DMS114 treated with DMSO at 0.1 percent for 48 hours (cell line): ENCODE data around the gene CD38.
"Not testable (repeated sequence)": the region's sequence is repeated elsewhere in the genome, so short reads cannot be mapped to it uniquely, and the experiment has no call there.

ENCODE experiments used
- DNase-seq: peaks from one replicate; lab custom pipeline; 2025; ENCODE audit not compliant: unreplicated experiment; lab: John Stamatoyannopoulos, UW

Gene CD38

DNA sequence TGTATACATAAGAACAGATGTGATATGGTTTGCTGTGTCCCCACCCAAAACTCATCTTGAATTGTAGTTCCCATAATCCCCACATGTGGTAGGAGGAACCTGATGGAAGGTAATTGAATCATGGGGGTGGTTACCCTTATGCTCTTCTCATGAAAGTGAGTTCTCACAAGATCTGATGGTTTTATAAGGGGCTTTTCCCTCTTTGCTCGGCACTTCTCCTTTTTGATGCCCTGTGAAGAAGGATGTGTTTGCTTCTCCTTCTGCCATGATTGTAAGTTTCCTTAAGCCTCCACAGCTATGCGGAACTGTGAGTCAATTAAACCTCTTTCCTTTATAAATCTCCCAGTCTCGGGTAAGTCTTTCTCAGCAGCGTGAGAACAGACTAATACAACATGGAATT is 83.1 kb downstream of the CD38 start:
- DNase-seq = not testable (repeated sequence)

DNA sequence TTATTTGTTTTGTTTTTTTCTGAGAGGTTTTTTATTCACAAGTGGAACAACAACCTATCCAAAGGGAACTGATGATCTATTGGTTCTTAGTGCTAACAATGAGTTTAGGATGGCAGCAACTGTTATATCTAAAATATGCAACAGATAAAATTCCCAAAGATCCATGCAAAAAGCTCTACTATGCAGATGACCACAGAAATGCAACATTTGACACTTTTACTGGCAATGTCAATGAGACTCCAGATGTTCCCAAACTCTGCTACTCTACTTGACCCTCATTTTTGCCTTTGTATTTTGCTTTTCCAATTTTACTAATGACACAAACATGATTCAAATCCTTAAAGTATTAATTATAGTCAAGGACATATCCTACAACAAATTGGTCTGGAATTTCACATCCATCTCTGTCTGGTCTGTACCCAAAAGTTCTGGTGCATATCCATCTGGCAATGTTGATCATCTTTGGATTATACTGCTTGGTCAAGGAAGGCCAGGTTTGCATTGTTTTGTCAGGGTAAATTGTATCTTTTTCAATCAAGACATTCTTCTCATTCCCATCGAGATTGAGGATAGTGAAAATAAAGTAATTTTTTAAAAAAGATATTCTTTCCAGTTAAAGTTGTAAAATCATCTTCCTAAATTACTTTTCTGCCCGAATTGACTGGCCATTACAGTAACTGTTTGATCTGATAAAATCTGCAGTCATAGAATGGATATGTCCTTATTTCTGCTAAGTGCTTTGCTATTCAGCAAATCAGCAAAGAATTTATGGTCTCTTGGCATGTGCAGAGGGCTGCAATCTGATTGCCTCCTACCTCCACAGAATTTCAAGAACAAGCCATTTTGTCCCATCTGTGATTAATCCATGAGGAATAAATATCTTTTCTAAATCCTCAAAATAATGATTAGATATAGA is 86.8 kb downstream of the CD38 start:
- no peak for DNase-seq

DNA sequence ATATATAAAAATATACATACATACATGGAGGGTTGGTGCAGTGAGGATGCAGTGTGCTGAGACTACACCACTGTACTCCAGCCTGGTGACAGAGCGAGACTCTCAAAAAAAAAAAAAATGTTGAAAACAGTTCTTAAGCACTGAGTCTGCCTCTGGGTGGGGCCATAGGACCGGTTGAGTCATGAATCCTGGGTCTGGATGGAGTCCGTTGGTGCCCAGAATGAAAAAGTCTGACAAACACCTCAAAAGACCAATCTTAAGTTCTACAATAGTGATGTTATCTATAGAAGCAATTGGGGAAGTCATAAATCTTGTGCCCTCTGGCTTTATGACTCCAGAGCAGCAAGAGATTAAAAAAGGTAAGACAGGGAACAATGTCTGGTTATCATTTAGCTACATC is 90.0 kb downstream of the CD38 start:
- no peak for DNase-seq

DNA sequence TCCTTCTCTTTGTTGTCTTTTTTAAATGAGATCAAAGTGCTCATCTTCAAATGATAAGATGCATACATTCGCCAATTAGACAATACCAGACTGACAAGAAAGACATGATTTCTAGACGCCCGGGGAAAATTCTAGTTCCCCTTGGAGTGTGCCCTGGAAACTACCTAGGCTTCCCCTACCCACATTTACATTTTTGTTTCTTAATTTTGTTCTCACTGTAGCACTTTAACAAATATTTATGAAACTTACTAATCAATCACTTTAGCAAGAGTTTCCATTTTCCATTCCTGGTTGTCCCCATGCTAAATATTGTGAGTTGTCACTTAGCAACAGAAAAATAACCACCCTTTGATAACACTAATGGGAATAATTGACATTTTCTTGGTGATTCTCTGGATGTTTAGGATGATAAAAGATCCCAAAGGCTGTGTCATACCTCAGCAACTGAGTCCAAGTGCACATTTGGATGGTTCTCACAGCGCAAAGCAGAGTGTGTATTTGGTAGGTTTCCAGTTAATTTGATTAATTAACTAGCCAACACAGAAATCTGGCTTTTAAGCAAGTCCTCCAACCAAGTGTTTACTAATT is 90.8 kb downstream of the CD38 start:
- DNase-seq = no peak

DNA sequence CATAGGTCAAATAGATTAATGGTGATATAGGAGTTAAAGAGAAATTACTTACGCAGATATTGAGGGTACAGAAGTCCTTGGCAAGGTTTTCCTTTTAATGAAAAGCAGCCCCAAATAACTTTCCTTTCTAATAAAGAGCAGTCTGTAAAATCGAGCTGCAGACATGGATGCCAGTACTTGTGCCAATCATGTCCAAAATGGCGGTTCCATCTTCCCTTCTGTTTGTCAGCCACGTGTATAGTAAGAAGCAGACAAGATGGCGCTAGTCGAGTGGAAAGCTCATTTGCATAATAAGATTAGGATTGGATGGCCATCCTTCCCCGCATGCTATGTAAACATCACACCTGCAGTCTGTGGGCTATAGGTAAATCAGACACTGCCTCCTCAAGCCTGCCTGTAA is 92.0 kb downstream of the CD38 start:
- no peak for DNase-seq

DNA sequence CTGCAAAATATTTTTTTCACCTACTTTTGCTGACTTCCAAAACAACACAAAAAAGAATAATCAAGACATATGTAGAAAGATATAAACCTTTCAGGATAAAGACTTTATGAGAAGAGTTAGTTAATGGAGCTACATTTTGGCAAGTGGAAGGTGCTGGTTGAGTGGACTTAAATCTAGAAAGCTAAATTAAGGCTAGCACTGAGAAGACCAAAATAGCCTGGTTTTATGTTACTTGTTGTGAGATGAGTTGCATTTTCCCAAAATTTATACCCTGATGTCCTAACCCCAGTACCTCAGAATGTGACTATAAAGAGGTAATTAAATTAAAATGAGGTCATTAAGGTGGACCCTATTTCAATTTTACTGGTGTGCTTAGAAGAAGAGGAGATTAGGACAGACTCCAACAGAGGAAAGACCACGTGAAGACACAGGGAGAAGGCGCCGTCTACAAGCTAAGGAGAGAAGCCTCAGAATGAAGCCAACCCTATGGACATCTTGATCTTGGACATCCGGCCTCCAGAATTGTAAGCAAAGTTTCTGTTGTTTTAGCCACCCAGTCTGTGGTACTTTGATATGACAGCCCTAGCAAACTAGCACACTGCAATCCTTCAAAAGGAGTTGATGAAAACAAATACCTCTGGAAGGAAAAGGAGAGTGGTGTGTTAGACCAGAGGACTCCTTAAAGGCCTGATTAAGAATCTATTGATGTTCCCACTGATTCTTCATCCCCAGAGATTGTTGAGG is 93.0 kb downstream of the CD38 start:
- DNase-seq = no peak

DNA sequence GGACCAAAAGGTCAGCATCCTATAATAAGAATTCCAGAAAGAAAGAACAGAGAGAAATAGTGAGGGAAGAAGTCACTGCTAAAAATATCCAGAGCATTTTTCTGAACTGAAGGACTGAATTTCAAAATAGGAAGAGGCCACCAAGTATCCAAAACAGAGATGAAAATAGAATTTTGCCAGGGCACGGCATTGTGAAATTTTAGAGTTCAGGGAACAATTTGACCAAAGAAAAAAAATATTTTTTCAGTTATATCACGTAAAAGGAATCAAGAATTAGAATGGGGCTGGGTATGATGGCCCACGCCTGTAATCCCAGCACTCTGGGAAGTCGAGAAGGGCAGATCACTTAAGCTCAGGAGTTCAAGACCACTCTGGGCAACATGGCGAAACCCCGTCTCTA is 95.0 kb downstream of the CD38 start:
- no peak for DNase-seq

DNA sequence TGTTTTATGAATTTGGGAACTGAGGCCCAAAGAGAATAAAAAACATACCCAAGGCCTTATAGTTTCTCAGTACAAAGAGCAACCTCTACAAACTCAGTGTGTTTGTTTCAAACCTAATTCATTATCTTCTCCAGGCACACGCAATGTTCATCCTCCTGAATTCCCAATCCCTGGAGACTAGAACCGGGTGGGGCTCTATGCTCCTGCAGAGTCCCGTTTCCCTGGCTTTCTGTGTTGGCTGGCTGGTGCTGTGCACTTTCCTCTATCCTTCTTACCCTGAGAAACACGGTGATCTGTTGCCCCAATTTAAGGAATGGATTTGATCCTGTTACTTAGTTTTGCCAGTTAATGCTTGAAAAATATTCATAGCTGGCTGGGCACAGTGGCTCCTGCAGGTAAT is 96.5 kb downstream of the CD38 start:
- no peak for DNase-seq

DNA sequence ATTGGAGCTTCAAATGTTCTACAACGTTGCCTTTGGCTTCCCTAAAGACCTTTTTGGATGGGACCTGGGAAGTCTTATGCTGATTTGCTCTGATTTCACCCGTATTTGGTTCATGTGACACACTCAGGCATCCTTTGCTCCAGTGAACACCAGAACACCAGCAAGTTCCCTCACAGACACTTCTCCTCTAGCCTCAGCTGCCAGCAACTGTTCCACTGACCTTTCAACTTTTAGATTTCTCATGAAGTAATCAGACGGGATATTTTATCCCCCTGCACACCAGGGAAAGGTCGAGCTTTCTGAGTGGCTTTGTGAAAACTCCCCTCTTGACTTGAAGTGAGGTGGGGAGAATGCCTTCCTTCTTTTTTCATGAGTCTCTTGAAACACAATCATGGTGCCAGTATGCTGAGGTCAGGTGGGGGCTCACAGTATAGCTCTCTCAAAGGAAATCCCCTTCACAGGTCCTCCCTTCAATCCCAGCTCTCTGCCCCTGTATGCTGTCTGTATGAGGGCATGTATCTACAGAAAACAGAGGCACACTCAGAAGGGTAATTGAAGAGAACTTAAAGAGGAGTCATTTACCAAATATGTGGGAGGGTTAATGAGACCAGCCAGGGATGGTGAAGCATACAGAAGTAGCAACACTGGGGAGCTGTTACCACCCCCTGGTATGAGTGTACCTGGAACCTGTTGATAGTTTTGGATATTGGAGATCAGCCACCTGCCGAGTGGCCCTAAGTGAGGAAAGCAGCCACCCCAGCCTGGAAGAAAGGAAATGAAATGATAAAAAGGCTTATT is 97.7 kb downstream of the CD38 start:
- no peak for DNase-seq

DNA sequence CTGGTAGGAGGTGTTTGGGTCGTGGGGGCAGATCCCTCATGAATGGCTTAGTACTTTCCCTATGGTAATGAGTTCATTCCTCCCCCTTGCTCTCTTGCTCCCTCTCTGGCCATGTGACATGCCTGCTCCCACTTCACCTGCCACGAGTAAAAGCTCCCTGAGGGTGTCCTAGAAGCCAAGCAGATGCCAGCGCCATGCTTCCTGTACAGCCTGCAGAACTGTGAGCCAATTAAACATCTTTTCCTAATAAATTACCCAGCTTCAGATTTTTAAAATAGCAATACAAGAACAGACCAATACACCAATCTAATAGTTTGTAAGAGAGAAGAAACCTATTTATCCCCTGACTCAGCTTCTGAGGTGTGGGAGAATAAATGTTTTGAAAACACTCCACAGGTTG is 99.9 kb downstream of the CD38 start:
- no peak for DNase-seq

DNA sequence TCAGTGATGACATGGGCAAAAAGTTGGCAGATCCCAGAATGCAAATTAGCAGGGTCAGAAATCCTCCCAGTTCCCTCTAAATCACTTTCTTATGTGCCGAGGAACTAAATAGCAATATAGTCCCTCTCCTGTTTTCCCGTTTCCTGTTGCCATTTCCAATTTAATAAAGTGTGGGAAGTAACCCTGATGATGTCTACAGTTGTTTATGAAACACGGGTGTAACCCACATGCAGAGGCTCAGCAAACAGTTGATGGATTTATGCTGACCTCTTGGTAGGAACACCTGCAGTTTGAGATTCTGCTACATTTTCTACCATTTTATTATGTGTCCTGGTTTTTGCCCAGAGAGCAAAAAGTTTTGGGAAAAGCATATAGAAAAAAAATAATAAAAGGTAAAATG is 103.7 kb downstream of the CD38 start:
- no peak for DNase-seq

DNA sequence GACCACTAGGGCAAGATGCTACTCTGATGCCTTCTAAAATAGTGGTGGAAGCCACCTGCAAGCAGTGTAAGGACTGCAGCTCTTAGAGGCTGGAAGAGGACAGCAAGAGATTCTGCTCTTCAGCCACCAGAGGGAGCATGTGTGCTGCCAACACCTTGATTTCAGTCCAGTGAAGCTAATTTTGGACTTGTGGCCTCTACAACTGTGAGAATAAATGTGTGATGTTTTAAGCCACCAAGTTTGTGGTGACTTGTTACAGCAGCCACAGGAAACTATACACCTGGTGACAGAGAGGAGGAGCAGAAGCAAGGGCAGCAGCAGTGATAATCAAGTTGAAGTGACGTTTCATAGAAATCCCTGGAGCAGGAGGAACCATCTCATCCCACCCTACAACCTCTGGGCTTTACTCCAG is 104.6 kb downstream of the CD38 start:
- DNase-seq = peak; percentile 28

DNA sequence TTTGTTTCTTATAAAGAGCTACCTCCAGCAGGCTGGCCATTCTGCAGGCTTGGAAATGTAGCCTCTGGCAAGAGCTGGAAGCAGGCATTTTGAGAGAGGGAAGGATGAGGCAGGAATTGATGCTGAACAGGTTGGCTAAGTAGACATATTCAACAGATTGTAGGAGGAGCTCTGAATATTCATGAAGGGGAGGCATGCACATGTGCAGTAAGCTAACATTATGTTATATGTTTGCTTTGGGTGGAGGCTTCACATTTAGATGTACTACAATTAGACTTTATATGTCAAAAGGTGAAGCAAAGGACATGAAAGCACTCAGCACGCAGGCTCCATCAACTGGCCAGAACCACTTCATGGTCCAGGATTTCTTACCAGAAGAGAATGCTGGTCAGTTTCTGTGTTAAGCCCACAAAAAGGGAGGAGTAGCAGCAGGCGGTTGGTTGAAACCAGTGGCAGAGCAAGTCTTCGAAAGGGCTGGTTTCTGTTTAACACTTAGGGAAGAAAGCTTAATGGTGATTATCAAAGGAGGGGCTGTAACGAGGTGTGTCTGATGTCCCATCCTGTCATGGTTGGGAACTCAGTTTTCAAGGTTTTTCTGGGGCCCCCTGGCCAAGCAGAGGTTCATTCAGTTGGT is 105.6 kb downstream of the CD38 start:
- no peak for DNase-seq

DNA sequence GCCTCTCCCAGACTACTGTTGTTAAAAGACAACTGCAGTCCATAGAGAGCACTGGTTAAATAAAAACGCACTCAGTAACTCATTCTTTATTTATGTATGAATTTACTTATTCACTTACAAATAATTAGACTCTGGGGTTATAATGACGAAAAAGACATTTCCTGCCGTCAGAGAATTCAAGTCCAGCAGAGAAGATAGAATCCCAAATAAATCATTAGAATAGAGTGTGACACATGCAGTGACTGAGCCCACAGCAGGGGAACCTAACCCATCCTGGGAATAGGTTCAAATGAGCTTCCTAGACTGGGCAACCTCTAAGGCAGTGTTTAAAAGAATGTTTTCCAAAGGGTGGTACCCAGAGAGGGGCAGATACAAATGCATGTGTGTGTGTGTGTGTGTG is 106.5 kb downstream of the CD38 start:
- DNase-seq = no peak

DNA sequence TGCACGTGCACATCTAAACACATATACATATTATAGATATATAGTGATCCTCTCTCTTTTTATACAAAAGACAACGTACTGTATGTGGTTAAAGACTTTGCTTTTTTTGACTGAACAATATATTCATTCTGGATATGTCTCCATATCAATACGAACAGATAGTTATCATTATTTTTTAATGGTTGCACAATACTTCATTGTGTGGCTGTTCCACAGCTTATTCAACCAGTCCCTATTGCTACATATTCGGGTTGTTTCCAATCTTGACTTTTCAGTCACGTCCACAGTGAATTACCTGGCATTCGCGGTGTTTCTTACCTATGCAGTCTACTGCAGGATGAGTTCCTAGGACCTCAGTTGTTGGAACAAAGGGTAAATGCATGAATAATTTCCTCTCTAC is 107.3 kb downstream of the CD38 start:
- no peak for DNase-seq

DNA sequence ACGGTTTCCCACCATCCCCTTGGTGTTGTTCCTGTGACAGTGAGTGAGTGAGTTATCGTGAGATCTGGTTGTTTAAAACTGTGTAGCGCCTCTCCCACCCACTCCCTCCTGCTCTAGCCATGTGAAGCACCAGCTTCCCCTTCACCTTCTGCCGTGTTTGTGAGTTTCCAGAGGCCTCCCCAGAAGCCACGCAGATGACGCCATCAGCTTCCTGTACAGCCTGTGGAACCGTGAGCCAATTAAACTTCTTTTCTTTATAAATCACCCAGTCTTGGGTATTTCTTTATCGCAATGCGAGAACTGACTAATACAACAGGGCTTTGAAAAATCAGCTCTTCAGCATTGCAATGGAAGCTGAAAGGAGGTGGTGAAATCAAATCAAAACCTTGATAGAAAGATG is 110.4 kb downstream of the CD38 start:
- DNase-seq = no peak

DNA sequence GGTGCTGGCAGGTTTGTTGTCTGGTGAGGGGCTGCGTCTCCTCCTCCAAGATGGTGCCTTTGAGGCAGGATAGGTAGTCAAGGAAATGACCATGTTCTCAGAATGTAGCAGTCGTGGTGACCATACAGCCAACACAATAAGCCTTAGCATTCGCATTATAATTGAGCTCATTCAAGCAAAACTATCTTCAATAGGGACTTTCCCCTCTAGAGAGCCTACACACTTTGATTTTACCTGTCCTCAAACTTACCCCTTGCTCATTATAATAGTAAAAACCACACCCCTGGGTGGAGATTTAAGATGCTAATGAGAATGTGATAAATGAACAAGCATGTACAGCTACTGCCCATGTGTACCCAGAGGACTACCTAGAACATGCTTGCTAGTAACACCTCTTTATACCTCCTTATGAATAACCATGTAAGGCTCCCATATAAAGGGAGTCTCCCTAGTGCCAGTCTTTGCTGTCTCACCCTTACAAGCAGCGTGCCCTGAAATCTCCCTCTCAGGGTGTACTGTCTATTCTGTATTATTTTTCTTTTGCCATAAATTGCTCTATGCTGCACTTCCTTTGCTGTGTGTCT is 112.2 kb downstream of the CD38 start:
- DNase-seq = no peak

DNA sequence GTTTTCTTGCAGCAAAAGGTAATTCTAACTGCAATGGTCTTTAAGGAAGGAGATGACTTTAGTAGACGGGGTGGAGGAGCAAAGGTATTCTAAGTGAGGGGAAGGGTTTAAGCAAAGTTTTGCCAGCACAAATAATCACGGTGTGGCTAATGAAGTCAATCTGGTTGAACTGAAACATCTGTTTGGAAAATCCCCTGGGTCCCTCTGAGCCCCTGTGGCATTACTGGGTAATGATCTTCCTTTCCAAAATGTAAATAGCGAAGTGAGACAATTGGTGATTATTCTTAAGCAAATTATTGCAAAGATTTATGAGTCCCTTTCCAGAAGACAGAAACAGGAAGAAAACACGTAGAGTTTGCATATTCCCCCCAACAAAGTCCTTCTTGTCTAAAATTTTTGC is 113.2 kb downstream of the CD38 start:
- no peak for DNase-seq

DNA sequence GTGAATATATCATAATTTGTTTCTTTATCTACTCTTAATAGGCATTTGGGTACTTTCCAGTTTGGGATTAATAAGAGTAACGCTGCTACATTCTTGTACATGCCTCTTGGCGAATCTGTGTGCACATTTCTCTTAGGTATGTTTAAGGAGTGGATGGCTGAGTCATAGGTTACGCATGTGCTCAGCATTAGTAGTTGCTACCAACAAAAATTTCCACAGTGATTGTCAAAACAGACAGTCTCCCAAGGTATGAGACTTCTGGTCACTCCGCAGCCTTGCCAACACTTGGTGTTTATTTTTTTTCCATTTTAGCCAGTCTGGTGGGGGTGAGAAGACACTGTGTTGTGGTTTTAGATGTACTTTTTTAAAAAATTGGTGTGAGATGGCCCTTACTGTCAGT is 115.8 kb downstream of the CD38 start:
- DNase-seq = no peak

DNA sequence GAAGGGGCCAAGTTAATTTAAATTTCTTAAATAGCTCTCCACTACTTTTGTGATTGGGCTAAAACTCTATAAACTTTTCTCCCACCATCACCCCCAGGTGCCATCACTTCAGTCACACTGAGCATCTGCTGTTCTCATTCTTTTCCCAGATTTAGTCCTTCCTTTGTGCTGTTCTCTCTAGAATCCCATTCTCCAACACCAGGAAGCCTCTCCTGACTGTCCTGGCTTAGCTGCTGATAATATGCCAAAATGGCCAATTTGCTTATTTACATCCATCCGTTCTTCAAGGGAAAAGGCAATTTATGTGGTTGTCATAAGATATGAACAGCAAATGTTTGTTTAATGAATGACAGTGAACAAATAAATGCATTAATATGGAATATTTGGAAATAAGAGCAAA is 116.3 kb downstream of the CD38 start:
- DNase-seq = no peak
